ENCODE data around the gene SFTPA2. TPM values are rescaled to one million over a fixed set of nuclear protein-coding genes. Genes with fewer than 3 reads are reported as not detected.
"Not testable (repeated sequence)": the region's sequence is repeated elsewhere in the genome, so short reads cannot be mapped to it uniquely, and the experiment has no call there.

SFTPA2 gene
- polyA plus RNA-seq (ENCODE audit: insufficient read length in 4 of 4), result under 1 TPM in 1 of 4 donors, not detected in 3; 0.13 TPM

DNA sequence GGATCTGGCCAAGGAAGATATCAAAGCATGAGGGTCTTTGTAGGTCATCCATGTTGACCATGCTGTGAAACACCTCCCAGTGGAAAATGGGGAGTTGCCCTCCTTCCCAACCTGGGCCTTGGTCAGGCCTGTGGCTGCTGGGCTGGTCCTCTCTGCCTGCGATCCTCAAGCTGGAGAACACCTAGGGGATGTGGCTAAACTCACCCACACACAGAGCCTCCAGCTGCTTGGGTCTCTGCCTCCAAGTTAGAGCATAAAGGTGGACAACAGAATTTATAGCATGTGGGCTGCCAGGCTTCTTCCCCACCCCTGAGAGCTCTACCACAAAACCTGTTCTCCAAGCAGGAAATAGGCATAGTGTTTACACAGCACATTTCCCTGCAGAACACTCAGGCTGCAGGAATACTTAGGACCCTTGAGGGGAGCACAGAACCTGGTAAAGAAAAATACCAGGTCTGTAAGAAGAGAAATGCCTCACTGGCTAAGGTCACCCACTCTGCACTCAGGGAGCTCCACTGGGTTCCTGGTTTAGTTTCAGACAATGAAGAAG is at the start of gene SFTPA2:
Gene SFTPA2 (minus strand): TSS at position 248 of the 550 bp plus-strand sequence. CDS start 924 bp downstream, outside the sequence.
- DNase-seq (ENCODE audit: low read depth in 4 of 4, low spot score in 2 of 4), result no peak

DNA sequence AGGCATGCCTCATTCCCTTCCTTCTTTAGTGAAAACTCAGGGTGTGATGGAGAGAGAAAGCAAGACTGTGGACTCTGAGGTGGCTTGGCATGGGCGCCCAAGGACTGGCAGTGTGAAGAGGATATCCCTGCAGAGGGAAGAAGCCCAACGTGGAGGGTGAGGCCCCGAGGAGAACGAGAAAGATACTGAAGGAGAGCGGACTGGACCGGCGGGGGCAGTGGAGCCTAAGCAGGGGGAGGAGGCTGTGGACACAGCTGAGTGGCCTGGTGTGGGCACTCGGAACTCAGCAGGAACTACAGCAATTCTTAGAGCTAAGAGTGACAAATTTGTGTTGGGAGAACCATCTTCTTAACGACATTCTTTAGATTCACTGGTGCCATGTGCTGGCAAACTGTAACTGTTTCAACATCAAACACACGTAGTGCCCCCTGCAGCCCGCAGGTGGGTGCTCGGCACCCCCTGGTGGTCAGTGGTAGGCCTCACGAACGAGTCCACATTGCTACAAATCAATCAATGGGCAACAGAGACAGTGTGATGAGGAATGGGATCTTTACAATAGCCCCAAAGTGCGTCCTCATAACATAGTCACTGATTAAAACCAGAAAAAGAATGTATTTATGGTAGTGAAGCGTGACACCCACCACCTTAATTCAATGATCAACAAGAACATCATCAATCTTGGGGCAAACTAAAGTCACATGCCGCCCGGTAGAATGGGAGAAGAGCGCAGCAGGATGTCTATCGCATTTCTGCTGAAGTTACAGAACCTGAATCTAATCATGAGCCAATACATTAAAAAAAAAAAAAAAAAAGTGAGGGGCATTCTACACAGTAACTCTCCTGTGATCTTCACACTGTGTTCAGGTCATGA is 48.5 kb upstream of the SFTPA2 start:
- peak in 1 of 4 donors; percentile 2 for DNase-seq (ENCODE audit: low read depth in 4 of 4, low spot score in 2 of 4)

DNA sequence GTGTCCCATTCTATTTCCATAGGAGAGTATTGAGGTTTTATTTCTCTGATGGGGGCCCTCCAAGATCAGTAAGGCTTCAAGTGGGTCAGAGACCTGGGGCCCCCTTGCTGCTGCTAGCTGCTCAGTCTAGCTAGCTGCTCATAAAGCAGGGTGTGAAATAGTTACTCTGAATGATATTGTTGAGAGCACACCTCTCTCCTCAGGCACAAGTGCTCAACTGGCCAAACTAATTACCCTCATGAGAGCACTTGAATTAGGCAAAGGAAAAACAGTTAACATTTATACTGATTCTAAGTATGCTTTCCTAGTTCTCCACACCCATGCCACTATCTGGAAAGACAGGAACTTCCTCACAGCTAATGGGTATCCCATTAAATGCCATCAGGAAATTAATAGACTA is 45.1 kb upstream of the SFTPA2 start:
- DNase-seq (ENCODE audit: low read depth in 4 of 4, low spot score in 2 of 4), result no peak

DNA sequence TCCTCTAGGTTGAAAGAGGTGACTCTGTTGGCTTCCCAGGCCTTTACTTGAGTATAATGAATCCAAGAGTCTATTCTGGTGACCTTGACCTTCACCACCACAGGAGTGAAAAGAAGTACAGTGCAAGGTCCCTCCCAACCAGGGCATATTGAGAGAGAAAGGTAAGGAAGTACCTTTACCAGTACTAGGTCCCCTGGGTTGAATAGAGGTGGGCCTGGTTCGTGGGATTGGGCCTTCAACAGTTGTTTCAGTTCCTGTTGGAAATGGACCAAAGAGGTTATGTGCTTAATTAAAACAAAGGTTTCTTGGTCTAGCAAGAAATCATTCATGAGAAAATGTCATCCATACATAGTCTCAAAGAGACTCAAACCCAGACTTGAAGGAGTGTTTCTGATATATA is 44.1 kb upstream of the SFTPA2 start:
- DNase-seq (ENCODE audit: low read depth in 4 of 4, low spot score in 2 of 4), result no peak

DNA sequence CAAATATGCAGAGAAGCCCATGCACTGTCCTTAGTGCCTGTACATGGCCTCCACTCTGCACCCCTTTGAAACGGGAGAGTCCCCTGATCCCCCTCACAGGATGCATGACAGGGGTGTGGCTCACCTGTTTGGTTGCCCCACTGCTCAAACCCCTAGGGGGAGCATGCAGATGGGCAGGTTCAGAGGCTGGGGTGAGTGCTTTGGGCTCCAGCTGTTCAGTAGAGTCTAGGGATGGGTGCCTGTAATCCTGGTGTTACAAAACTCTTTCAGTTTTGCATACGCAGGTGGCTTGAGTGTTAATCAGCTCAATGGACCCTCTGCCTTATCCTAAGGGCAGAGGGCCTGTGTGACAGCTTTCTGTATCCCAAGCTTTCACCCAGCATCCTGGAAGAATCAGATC is 42.7 kb upstream of the SFTPA2 start:
- DNase-seq (ENCODE audit: low read depth in 4 of 4, low spot score in 2 of 4), result no peak

DNA sequence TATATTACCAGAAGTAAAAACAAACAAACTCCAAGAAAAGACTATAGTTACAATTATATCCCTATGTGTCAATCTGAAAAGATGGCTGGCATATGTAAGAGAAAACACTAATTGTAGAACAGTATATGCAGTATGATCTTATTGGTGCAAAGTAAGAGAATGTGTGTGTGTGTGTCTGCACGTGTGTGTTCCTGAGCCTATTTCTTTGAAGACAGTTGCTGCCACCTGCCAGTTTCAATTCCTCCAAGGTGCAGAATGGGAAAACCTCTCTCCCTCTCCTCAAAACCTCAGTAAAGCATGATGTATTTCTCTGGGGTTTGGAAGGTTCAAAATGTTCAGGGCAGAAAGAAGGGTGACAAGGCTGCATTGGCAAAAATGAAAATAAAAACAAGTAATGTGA is 41.7 kb upstream of the SFTPA2 start:
- no peak for DNase-seq (ENCODE audit: low read depth in 4 of 4, low spot score in 2 of 4)

DNA sequence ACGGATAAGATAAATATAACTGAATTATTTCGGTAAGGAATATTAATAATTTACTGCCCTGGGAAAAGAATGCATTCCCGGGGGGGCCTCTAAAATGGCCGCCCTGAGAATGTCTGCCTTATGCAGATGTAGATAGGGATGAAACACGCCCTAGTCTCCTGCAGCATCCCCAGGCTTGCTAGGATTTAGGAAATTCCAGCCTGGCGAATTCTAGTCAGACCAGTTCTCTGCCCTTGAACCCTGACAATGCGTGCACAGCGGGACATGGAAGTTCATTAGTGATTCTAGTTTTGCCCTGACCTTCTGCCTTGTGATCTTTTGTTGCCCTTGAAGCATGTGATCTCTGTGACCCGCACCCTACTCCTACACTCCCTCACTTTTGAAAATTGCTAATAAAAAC is 39.4 kb upstream of the SFTPA2 start:
- not testable (repeated sequence) for DNase-seq (ENCODE audit: low read depth in 4 of 4, low spot score in 2 of 4)

DNA sequence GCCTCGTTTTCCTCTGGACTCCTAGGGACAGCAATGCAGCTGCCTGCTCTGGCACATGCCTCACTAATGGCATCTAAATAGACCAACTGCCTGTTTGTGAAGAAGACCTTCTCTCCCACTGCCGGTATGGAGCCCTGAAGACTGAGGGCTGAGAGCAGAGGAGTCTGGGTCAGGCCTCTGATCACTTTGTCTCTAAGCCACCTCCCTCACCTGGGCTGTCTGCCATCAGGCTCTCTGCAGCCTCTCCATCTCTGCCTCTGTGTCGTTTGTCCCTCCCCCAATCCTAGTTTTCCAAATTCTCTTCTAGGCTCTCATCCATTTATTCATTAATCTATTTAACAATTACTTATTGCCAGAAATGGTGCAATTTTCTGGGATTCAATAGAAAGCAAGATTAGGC is 35.3 kb upstream of the SFTPA2 start:
- no peak for DNase-seq (ENCODE audit: low read depth in 4 of 4, low spot score in 2 of 4)

DNA sequence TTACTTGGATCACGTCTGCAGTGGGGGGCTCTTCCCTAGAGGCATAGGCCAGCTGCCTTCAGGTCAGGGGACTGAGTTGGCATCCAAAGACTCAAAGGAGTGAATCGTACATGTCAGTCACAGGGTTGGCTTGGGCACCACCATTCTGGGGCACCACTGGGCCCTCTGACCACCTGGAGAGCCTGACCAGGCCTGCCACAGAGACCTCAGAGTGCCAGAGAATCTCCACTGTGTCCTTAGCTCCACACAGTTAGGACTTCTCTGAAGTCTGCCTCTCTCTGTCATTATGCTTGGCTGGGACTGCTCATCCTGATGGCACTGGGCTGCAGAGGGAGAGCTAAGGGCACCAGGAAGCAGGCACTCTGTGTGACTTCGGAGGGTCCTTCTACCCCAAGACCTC is 34.4 kb upstream of the SFTPA2 start:
- DNase-seq (ENCODE audit: low read depth in 4 of 4, low spot score in 2 of 4), result not testable (repeated sequence)

DNA sequence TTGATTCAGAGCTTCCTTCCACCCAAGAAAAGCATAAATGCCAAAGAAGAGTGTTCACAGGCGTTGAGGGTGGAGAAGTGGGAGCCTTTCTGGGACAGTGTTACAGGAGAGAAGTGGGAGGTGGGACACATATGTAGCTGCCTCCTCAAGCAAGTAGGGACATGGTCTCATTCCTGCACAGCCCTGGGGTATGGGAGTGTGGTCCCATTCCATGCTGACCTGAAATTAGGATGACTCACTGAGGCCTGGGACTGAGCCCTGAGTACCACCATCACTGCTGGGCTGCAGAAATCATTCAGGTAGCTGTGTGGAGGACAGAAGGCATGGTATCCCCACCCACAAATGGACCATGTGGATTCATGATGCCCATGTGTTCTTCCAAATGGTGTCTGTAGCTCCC is 33.2 kb upstream of the SFTPA2 start:
- DNase-seq (ENCODE audit: low read depth in 4 of 4, low spot score in 2 of 4), result no peak

DNA sequence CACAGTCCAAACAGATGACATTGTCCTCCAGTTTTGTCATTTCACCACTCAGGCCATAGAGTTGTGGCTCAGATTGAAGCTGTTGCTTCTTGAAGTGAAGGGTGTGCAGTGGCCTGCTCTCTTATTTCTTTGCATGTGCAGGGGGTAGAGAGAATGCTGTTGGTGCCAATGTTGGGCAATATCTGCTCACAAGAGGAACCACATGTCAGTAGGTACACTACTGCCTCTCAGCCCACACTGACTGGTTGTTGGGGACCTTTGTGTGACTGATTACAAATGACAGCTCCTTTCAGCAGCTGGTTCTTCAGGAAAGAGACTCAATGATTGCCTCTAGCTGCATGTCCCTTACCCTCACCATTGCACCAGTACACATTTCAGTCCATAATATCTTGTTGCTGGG is 28.6 kb upstream of the SFTPA2 start:
- no peak for DNase-seq (ENCODE audit: low read depth in 4 of 4, low spot score in 2 of 4)

DNA sequence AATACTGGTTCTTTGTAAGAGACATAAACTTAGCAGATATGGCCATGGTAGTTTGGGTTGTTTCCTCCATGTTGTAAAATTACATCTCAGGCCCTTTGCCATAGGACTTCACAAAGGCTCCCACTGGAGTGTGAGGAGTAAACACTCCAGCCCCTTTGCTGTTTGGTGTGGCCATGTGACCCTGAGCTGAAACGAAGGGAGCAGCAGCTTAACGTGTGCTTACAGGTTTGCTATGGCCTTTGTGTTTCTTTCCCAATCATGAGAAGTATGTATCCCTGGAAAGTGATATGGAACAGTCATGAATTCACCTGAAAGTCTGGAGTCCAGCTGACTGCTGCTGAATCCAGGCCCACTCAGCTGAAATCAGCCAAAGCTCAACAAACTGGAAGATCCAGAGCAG is 26.7 kb upstream of the SFTPA2 start:
- no peak for DNase-seq (ENCODE audit: low read depth in 4 of 4, low spot score in 2 of 4)

DNA sequence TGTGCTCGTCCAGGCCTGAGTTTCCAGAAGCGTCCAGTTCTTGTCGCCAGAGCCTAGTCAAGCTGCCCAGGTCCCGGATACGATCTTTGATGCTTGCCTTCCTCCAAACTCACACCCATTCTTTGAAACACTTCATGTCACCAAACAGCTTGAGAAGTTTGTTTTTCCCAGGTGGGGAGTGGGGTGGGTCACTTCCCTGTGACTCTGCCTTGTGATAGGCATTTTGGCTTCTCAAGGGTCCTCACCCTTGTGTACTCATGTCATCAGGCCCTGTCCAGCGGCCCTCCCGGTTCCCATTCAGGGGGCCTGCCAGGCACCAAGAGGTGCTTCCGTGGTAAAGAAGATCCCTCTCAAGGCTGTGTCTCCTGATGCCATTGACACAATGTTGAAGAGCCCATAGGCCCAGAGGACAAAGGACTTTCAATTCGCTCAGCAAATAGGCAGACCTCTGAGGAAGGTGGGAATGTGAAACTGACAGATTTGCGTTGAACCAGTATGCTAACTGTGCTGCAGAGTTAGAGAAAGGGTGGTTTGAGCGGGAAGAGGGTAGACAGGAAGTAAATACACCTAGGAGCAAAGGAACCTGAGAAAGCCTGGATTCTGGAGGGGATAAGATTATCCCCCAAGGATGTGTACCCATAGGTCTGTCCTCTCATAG is 25.8 kb upstream of the SFTPA2 start:
- no peak for DNase-seq (ENCODE audit: low read depth in 4 of 4, low spot score in 2 of 4)

DNA sequence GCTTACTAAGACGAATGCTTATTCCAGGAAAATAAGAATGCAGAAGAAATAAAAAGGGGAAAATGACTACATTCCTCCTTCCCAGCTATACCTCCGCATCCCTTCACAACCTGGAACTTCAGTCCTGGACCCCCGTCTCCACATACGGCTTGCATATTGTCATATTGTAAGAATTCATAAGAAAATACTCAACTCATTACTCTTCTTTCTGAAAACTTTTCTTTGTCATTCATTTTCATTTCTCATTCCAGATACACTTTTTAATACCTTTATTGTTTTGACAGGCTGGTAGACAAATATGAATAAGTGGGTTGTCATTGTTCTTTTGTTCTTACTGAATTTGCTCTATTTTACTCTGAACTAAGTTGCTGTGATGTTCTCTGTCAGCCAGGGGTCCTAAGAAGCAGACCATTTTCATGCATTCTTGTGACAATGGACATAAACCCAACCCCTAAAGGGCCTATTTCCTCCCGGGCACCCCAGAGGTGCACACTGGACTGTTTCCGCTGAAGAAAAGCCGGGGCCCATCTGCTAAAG is 23.3 kb upstream of the SFTPA2 start:
- DNase-seq (ENCODE audit: low read depth in 4 of 4, low spot score in 2 of 4), result no peak

DNA sequence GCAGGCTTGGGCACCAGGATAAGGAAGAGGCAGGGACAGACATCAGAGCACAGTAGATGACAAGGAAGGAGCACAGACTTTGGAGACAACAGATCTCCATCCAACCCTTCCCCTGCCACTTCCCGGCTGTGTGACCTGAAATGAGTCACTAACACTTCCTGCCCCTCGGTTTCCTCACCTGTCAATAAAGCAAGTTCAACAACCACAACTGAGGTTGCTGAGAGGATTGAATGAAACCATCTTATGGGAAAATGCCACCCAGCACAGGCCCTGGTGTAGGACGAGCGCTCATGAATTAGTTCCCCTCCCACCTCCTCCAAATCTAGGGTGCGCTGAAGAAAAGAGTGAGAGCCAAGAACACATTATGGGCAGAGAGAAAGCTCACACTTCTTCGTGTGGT is 22.7 kb upstream of the SFTPA2 start:
- DNase-seq (ENCODE audit: low read depth in 4 of 4, low spot score in 2 of 4), result not testable (repeated sequence)

DNA sequence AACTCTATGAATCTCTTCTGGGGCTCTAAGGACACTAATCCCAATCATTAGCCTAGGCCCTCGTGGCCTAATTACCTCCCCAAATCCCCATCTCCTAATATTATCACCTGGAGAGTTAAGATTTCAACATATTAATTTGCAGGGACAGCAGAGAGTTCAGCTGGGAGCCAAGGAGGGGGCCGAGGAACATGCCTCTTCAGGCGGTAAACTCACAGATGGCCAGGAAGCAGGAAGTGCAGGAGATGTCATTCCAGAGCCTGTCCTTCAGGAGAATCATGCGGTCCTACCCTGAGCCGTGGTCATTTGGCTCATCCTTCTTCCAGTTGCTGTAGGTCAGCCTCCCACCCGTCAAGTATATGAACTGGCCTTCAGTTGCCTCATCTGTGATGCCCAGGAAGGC is 21.9 kb upstream of the SFTPA2 start:
- no peak for DNase-seq (ENCODE audit: low read depth in 4 of 4, low spot score in 2 of 4)

DNA sequence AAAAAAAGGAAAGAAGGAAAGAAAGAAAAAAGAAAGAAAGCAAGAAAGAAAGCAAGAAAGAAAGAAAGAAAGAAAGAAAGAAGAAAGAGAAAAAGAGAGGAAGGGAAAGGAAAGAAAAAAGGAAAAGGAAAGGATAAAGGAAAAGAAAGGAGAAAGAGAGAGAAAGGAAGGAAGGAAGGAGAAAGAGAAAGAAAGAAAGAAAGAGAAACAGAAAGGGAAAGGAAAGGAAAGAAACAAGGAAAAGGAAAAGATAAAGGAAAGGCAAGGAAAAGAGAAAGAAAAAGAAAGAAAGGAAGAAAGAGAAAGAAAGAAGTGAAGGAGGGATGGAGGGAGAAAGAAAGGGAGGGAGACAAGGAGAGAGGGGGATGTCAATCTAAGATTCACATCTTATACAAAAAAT is 20.8 kb upstream of the SFTPA2 start:
- no peak for DNase-seq (ENCODE audit: low read depth in 4 of 4, low spot score in 2 of 4)

DNA sequence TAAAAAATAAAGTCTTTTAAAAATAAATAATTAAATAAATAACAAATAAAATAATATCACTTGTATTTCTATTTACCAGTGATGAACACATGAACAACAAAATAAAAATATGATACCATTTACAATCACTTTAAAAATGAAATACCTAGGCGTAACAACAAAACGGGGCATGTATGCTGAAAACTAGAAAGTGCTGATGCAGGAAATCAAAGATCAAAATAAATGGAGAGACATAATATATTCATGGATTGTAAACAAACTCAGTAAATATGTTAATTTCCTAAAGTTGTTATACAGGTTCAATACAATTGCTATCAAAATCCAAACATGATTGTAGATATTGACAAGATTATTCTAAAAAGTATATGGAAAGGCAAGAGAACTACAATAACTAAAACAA is 19.2 kb upstream of the SFTPA2 start:
- no peak for DNase-seq (ENCODE audit: low read depth in 4 of 4, low spot score in 2 of 4)

DNA sequence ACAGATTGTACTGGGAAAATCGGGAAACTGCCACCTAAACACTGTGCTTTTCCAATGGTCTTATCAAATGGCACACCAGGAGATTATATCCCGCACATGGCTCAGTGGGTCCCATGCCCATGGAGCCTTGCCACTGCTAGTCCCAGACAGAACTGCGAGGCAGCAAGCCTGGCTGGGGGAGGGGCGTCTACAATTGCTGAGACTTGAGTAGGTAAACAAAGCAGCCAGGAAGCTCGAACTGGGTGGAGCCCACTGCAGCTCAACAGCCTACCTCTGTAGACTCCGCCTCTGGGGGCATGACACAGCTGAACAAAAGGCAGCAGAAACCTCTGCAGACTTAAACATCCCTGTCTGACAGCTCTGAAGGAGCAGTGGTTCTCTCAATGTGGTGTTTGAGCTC is 10.4 kb upstream of the SFTPA2 start:
- DNase-seq (ENCODE audit: low read depth in 4 of 4, low spot score in 2 of 4), result not testable (repeated sequence)

DNA sequence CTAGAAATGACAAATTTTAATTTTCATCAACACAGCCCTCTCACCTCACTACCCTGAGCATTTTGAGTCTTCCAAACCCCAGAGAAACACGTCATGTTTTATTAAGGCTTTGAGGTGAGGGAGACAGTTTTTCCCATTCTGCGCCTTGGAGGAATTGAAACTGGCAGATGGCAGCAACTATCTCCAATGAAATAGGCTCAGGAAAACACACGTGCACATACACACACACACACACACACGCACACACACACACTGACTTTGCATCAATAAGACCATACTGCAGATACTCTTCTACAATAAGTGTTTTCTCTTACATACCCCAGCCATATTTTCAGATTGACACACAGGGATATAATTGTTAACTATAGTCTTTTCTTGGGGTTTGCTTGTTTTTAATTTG is 3.2 kb upstream of the SFTPA2 start:
- DNase-seq (ENCODE audit: low read depth in 4 of 4, low spot score in 2 of 4), result no peak

DNA sequence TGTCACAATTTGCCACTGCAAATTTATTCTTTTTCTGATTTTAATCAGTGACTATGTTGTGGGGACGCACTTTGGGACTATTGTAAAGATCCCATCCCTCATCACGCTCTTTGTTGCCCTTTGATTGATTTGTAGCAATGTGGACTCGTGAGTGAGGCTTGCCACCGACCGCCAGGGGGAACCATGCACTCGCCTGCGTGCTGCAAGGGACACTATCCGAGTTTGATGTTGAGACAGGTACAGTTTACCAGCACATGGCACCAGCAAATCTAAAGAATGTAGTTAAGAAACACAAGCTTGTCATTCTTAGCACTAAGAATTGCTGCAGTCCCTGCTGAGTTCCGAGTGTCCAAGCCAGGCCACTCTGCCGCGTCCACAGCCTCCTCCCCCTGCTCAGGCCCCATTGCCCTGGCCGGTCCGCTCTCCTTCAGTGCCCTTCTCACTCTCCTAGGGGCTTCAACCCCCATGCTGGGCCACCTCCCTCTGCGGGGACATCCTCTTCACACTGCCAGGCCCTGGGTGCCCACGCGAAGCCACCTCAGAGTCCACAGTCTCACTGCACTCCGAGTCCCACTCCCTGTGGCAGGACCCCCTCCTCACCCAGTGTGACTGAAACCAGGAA is 2.0 kb upstream of the SFTPA2 start:
- DNase-seq (ENCODE audit: low read depth in 4 of 4, low spot score in 2 of 4), result peak; percentile 22 to 50 (median 26)
